GM15510 (cell line): ENCODE measurements around the gene PRKACG.

Experiments used
- POLR2A ChIP-seq: IDR thresholded peaks from 3 replicates; pipeline ENCODE4 v1.6.1; 2011; ENCODE audit warnings: borderline replicate concordance; ENCODE audit not compliant: insufficient read length; ENCODE audit errors: extremely low read depth

Gene PRKACG

GRCh38 chr9:69030851-69031645 is 17.1 kb upstream of the PRKACG start:
- no peak for TF ChIP-seq POLR2A

GRCh38 chr9:69029535-69029934 is 15.6 kb upstream of the PRKACG start:
- TF ChIP-seq POLR2A: no peak

- no peak for TF ChIP-seq POLR2A
Measured at GRCh38 chr9:69028754-69029153, 14.8 kb upstream of the PRKACG start.

DNA sequence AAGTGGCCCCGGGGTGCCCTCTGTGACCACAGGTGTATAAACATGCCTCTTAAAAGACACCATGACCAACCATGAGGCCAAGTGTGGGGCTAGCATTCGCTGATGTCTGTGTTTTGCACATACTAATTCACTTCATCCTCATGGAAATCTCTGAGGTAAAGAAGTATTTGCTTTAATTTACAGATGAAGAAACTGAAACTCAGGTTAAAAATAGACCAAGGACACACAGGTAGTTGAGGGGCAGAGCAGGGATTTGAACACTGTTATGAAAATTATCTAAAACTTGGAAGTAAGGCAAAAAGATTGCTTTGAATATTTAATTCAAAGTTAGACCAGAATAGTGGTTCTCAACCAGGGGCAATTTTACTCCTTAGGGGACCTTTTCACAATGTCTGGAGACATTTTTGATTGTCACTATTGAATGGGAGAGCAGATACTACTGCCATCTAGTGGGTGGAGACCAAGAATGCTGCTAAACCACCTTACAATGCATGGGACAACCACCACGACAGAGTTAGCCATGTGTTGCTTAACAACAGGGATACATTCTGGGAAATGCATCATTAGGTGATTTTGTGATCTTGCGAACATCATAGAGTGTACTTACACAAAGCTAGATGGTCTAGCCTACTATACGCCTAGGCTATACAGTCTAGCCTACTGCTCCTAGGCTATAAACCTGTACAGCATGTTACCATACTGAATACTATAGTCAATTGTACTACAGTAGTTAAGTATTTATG is 13.6 kb upstream of the PRKACG start:
- no peak for TF ChIP-seq POLR2A

GRCh38 chr9:69023650-69024049 is 9.7 kb upstream of the PRKACG start:
- no peak for TF ChIP-seq POLR2A

- TF ChIP-seq POLR2A: no peak
Measured at GRCh38 chr9:69020301-69021145, 6.6 kb upstream of the PRKACG start.

GRCh38 chr9:69019808-69020207 is 5.9 kb upstream of the PRKACG start:
- TF ChIP-seq POLR2A: no peak

DNA sequence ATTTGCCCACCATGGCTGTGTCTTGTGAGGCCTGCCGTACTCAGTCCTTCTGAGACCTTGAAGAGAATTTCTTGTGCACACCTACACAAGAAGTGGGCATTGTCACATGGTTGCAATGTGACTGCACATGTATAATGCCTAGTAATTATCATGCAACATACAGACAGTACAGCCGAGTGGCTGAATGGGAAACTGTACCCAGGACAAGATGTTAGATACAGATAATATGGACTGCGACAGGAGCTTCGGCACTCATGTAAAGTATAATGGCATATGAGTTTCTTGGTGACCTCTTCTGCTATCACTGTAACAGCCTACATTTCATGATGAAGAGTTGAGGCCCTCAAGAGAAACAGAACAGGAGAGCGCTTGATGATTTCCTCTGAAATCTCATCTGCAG is 4.8 kb upstream of the PRKACG start:
- no peak for TF ChIP-seq POLR2A

GRCh38 chr9:69016191-69017096 is 2.5 kb upstream of the PRKACG start:
- no peak for TF ChIP-seq POLR2A

DNA sequence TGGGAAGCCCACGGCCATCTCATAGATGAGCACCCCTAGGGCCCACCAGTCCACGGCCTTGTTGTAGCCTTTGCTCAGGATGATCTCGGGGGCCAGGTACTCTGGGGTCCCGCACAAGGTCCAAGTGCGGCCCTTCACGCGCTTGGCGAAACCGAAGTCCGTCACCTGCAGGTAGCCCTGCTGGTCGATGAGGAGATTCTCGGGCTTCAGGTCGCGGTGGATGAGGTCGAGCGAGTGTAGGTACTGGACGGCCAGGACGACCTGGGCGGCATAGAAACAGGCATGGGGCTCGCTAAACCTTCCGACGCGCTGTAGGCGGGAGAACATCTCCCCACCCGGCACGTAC is 558 bp downstream of the PRKACG start:
- TF ChIP-seq POLR2A: no peak

DNA sequence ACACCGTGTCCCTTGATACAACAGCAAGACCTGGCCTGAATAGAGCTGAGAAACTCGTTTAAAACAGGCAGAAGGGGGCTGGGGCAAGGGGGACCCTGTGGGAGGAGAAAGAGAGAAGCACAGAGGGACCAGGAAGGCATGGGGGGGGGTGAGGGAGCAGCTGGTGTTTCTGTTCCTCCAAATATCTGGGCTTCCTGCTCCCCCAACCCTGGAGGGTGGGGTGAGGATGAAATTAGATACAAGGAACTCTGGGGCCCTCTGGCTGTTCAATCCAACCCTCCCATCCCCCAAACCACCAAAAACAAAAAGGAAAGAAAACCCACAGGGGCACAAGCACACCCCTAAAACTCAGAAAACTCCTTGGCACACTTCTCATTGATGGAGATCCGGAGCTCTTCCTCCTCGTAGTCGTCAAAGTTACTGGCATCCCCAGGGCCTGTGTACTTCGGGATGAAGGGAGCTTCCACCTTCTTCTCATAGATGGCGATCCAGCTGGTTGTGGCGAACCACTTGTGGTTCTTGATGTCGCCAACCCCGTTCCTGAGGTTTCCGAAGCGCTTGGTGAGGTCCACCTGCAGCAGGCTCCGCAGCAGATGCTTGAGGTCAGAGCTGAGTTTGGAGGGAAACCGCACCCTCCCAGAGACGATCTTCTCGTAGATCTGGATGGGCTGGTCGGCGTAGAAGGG is 1.1 kb downstream of the PRKACG start:
- TF ChIP-seq POLR2A: no peak

DNA sequence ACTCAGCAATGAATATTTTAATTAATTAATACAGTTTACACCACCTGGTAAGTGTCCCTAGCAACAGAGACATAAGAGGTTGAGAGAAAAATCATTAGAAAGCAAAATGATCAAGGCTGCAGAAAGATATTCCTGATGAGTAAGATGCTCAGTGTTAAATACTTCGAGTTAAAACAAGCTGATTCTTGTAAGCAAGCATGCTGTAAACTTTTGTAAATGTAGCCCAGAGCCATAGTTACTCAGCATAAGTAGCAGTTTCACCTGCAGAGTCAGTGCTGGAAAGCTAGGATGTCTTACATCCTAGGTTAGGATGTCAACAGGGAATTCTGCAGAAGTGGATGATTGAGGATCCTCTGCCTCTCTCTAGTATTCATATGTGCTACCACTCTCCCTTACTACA is 4.2 kb downstream of the PRKACG start:
- TF ChIP-seq POLR2A: no peak

DNA sequence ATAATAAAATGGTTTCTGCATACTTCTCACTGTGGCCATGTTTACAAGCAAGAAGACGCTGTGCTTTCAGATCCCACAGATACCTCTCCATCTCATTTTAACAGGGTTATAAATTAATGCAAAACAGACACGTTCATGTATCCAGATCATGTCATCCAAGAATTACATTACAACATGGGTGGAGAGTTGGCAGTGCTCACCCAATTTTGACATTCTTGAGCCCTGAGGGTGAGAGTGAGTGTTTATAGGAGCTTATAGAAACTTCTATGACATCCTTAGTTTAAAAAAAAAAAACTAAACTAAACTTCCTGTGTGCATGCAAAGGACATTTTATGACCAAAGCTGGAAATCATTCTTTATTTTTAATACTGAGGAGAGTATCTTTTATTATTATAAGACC is 9.1 kb downstream of the PRKACG start:
- TF ChIP-seq POLR2A: no peak

GRCh38 chr9:69003051-69003450 is 10.9 kb downstream of the PRKACG start:
- TF ChIP-seq POLR2A: no peak
